ENCODE measurements around the gene RPSA. TPM values are rescaled to one million over a fixed set of nuclear protein-coding genes. Genes with fewer than 3 reads are reported as not detected.
"Not testable (repeated sequence)": the region's sequence is repeated elsewhere in the genome, so short reads cannot be mapped to it uniquely, and the experiment has no call there.

Gene RPSA
- 933 and 1,152 TPM in 2 replicates for total RNA-seq (2014; rRNA removed; shearing (Covaris generic))

- peak; percentile 94 for DNase-seq (ENCODE audit: low read depth)
These were observed at the start of gene RPSA for GRCh38 chr3:39406368-39407258. Gene RPSA (plus strand): TSS chr3:39406720. CDS start chr3:39407654, 934 bp downstream.

GRCh38 chr3:39358333-39358732, 48.2 kb upstream of the RPSA start:
- no peak for DNase-seq (ENCODE audit: low read depth)

GRCh38 chr3:39361252-39361927, 45.1 kb upstream of the RPSA start:
- no peak for DNase-seq (ENCODE audit: low read depth)

- DNase-seq (ENCODE audit: low read depth) = no peak
These were observed 44.3 kb upstream of the RPSA start for GRCh38 chr3:39362192-39362591.

- no peak for DNase-seq (ENCODE audit: low read depth)
These were observed 43.7 kb upstream of the RPSA start for GRCh38 chr3:39362812-39363211.

- DNase-seq (ENCODE audit: low read depth) = not testable (repeated sequence)
These were observed 36.1 kb upstream of the RPSA start for GRCh38 chr3:39370450-39370849.

GRCh38 chr3:39372833-39373232, 33.7 kb upstream of the RPSA start:
- DNase-seq (ENCODE audit: low read depth) = no peak

GRCh38 chr3:39376959-39377634, 29.4 kb upstream of the RPSA start:
- no peak for DNase-seq (ENCODE audit: low read depth)

GRCh38 chr3:39378088-39378487, 28.4 kb upstream of the RPSA start:
- peak; percentile 27 for DNase-seq (ENCODE audit: low read depth)

GRCh38 chr3:39378957-39379777, 27.4 kb upstream of the RPSA start:
- DNase-seq (ENCODE audit: low read depth) = no peak

GRCh38 chr3:39379778-39380155, 26.8 kb upstream of the RPSA start:
- no peak for DNase-seq (ENCODE audit: low read depth)

GRCh38 chr3:39381432-39381831, 25.1 kb upstream of the RPSA start:
- DNase-seq (ENCODE audit: low read depth) = peak; percentile 2

GRCh38 chr3:39383045-39383880, 23.3 kb upstream of the RPSA start, which contains the start of gene SLC25A38:
Gene SLC25A38 (plus strand): TSS chr3:39383370. CDS start chr3:39383725, 355 bp downstream.
- peak; percentile 81 for DNase-seq (ENCODE audit: low read depth)

GRCh38 chr3:39383881-39384664, 22.4 kb upstream of the RPSA start:
- peak; percentile 87 for DNase-seq (ENCODE audit: low read depth)

- DNase-seq (ENCODE audit: low read depth) = no peak
These were observed 21.9 kb upstream of the RPSA start for GRCh38 chr3:39384665-39385000.

- no peak for DNase-seq (ENCODE audit: low read depth)
These were observed 20.9 kb upstream of the RPSA start for GRCh38 chr3:39385456-39386090.

- DNase-seq (ENCODE audit: low read depth) = no peak
These were observed 20.2 kb upstream of the RPSA start for GRCh38 chr3:39386318-39386717.

- DNase-seq (ENCODE audit: low read depth) = no peak
These were observed 19.0 kb upstream of the RPSA start for GRCh38 chr3:39387411-39387975.

- no peak for DNase-seq (ENCODE audit: low read depth)
These were observed 18.4 kb upstream of the RPSA start for GRCh38 chr3:39388153-39388552.
